OCI-LY7 (cell line): ENCODE data around the gene CEBPB. TPM values are rescaled to one million over a fixed set of nuclear protein-coding genes. Genes with fewer than 3 reads are reported as not detected.

Source experiments
- Bru-seq: library from RNA; stranded (reverse); fragments of 400-500 nt; gene quantifications from one replicate; lab custom pipeline; 2021; lab: Mats Ljungman, UMichigan
- BruChase-seq, 2 experiments: library from RNA; stranded (reverse); fragments of 400-500 nt; gene quantifications; one replicate each; lab custom pipeline; 2021; lab: Mats Ljungman, UMichigan
- BruUV-seq: library from RNA; stranded (reverse); fragments of 400-500 nt; replicated peaks from 2 replicates; lab custom pipeline; 2021; lab: Mats Ljungman, UMichigan
- CTCF ChIA-PET: fragments of 300-600 bp; sonication (Branson Sonifier 250); formaldehyde crosslinking; loops from one replicate; lab custom pipeline; 2022; ENCODE audit warnings: antibody characterized with exemption; ENCODE audit not compliant: unreplicated experiment; lab: Charles Lee
- POLR2A ChIA-PET: fragments of 300-600 bp; sonication (Branson Sonifier 250); formaldehyde crosslinking; loops from one replicate; lab custom pipeline; 2022; ENCODE audit warnings: antibody characterized with exemption; lab: Charles Lee
- DNase-seq: peaks from one replicate; pipeline ENCODE4 v3.0.0-alpha.2; 2015; ENCODE audit warnings: low spot score
- H2AFZ ChIP-seq: fragments of 200-600 bp; sonication (generic), shearing (Covaris generic); 2 replicates; pipeline ENCODE4 v1.6.1; 2014; ENCODE audit warnings: mild to moderate bottlenecking, antibody characterized with exemption, low read length, moderate library complexity
- H3K27ac ChIP-seq: fragments of 200-600 bp; sonication (generic); 2 replicates; pipeline ENCODE4 v1.5.1; 2014; ENCODE audit warnings: mixed run types, low read depth, mild to moderate bottlenecking, moderate library complexity, low read length, inconsistent platforms; ENCODE audit not compliant: poor library complexity, severe bottlenecking
- H3K36me3 ChIP-seq: fragments of 200-600 bp; sonication (generic); 2 replicates; pipeline ENCODE4 v1.6.1; 2014; ENCODE audit warnings: mild to moderate bottlenecking, antibody characterized with exemption, low read length, moderate library complexity, mixed read lengths; ENCODE audit not compliant: insufficient read depth
- H3K4me1 ChIP-seq: fragments of 200-600 bp; sonication (generic); 2 replicates; pipeline ENCODE4 v1.5.1; 2014; ENCODE audit warnings: mild to moderate bottlenecking, low read length; ENCODE audit not compliant: insufficient read depth, poor library complexity, severe bottlenecking
- H3K4me2 ChIP-seq: fragments of 200-600 bp; sonication (generic); 2 replicates; pipeline ENCODE4 v1.6.1; 2014; ENCODE audit warnings: mild to moderate bottlenecking, low read length
- H3K4me3 ChIP-seq: fragments of 200-600 bp; sonication (generic); 2 replicates; pipeline ENCODE4 v1.5.1; 2014; ENCODE audit warnings: mild to moderate bottlenecking, low read depth, low read length; ENCODE audit not compliant: poor library complexity, severe bottlenecking
- H3K79me2 ChIP-seq: fragments of 200-600 bp; sonication (generic); 2 replicates; pipeline ENCODE4 v1.6.1; 2016; ENCODE audit warnings: low read depth, mild to moderate bottlenecking, low read length, moderate library complexity, mixed read lengths; ENCODE audit not compliant: insufficient read depth
- H3K9me2 ChIP-seq: fragments of 200-600 bp; sonication (generic); 2 replicates; pipeline ENCODE4 v1.6.1; 2016; ENCODE audit warnings: mild to moderate bottlenecking, low read length, mixed read lengths; ENCODE audit not compliant: insufficient read depth
- H3K9me3 ChIP-seq: fragments of 200-600 bp; sonication (generic); 2 replicates; pipeline ENCODE4 v1.6.1; 2014; ENCODE audit warnings: mild to moderate bottlenecking, mixed run types, low read length, mixed read lengths
- H4K20me1 ChIP-seq: fragments of 200-600 bp; sonication (generic); 2 replicates; pipeline ENCODE4 v1.6.1; 2014; ENCODE audit warnings: mild to moderate bottlenecking, antibody characterized with exemption, low read length, moderate library complexity, mixed read lengths; ENCODE audit not compliant: insufficient read depth
- CTCF ChIP-seq: fragments of 200-600 bp; sonication (generic); conservative IDR thresholded peaks from 2 replicates; pipeline ENCODE4 v1.5.1; 2014; ENCODE audit warnings: mild to moderate bottlenecking, antibody characterized with exemption, low read length, moderate library complexity, mixed read lengths
- EZH2phosphoT487 ChIP-seq: fragments of 200-600 bp; sonication (generic); IDR thresholded peaks from 2 replicates; pipeline ENCODE4 v1.6.1; 2018; ENCODE audit warnings: low read depth, borderline replicate concordance, mild to moderate bottlenecking, mixed run types, antibody characterized with exemption, low read length, moderate library complexity, mixed read lengths
- intact Hi-C: fragments of 100-400 bp; cut with micrococcal nuclease; formaldehyde crosslinking; loops from one replicate; pipeline ENCODE4 v1.10.0; 2022; ENCODE audit not compliant: unreplicated experiment
- long read RNA-seq: library from polyadenylated mRNA; stranded (forward); transcript quantifications from one replicate; pipeline ENCODE4 v2.0.0, GENCODE V29; 2022
- total RNA-seq, 2 experiments: library from RNA; depleted of rRNA in 1 of 2; stranded (reverse); fragments of >200 nt in 1 of 2; shearing (Covaris generic) in 1 of 2; gene quantifications; 2 replicates each; pipeline ENCODE4 v1.2.3, GENCODE V29; 2014 to 2022

CEBPB gene
- 31.0 and 47.6 TPM in 2 replicates for total RNA-seq (2014; rRNA removed; shearing (Covaris generic))
- total RNA-seq (2022): 48.2 and 48.4 TPM in 2 replicates
- Bru-seq, nascent RNA: percentile 75 among the genes with signal in this experiment
- percentile 64 among the genes with signal in this experiment for BruChase-seq, experiment 1, labeled RNA remaining after a 6-hour chase
- BruChase-seq, experiment 2, labeled RNA remaining after a 2-hour chase: percentile 85 among the genes with signal in this experiment
- long read RNA-seq, transcript CEBPB-201 (1 exons, 1,956 nt): major isoform, 129 of 142 reads
- long read RNA-seq, partial matches to known transcripts: 0 of 142 reads
- long read RNA-seq, other reads (novel, unspliced or antisense): 13 of 142 reads

- CTCF ChIA-PET: no interaction called here
- no TSS peak for BruUV-seq
Measured at GRCh38 chr20:50190251-50191064, at the start of gene CEBPB. Gene CEBPB, plus strand, starts transcription at chr20:50190830. Its CDS starts 204 bp downstream, at chr20:50191034.

GRCh38 chr20:50141018-50141675, 49.5 kb upstream of the CEBPB start:
- no peaks in the 10 kb centered on the region for H3K79me2 ChIP-seq
- H3K9me2 ChIP-seq: no peaks in the 10 kb centered on the region
- no peak overlapping the region for H2AFZ ChIP-seq
- TF ChIP-seq CTCF (no peak), EZH2phosphoT487 (no peak)
- no peak overlapping the region for H3K4me3 ChIP-seq
- no TSS peak for BruUV-seq
- no peak overlapping the region for H3K27ac ChIP-seq
- DNase-seq: no peak
- no peaks in the 10 kb centered on the region for H3K9me3 ChIP-seq
- ChIA-PET CTCF (no interaction called here), POLR2A (interaction anchor here (1.0 kb wide), 1 partner anchor 25 kb away, joined by 3 read pairs; no protein-coding TSS in a partner anchor)
- peaks cover 19% of the 10 kb centered on the region; the same call in 1 of the 2 replicates for H3K36me3 ChIP-seq
- intact Hi-C loops: no loop called here
- no peaks in the 10 kb centered on the region for H4K20me1 ChIP-seq
- no peak overlapping the region for H3K4me2 ChIP-seq
- H3K4me1 ChIP-seq: no peaks in the 10 kb centered on the region

More at GRCh38 chr20:50190251-50191064, at the start of gene CEBPB:
- intact Hi-C loops: loop anchor here (1.0 to 5.0 kb wide), 5 partner anchors 97 to 542 kb away; partner anchors contain the start of gene PARD6B
- TF ChIP-seq CTCF: peak; percentile 75
- TF ChIP-seq EZH2phosphoT487: no peak
- H3K36me3 ChIP-seq: no peaks in the 10 kb centered on the region
- H3K9me3 ChIP-seq: no peaks in the 10 kb centered on the region
- POLR2A ChIA-PET: interaction anchor here (0.6 to 0.8 kb wide), 3 partner anchors 75 to 282 kb away, joined by 3 to 5 read pairs (median 3); no protein-coding TSS in a partner anchor
- H3K4me2 ChIP-seq: peak within 1 kb of the TSS; percentile 81
- no peaks in the 10 kb centered on the region for H3K9me2 ChIP-seq
- peaks cover 17% of the 10 kb centered on the region for H3K79me2 ChIP-seq
- peak within 1 kb of the TSS; percentile 97 for H3K4me3 ChIP-seq
- H2AFZ ChIP-seq: peak within 1 kb of the TSS; percentile 70
- no peaks in the 10 kb centered on the region for H4K20me1 ChIP-seq
- peaks cover 16% of the 10 kb centered on the region for H3K4me1 ChIP-seq
- peak within 1 kb of the TSS; percentile 95 for H3K27ac ChIP-seq
- DNase-seq: peak; percentile 90
